ENCODE data around the gene PKNOX1. TPM values are rescaled to one million over a fixed set of nuclear protein-coding genes. Genes with fewer than 3 reads are reported as not detected.
A peak's percentile ranks its signal among the peaks of the same experiment; 100 is the strongest.
"Not testable (repeated sequence)": the region's sequence is repeated elsewhere in the genome, so short reads cannot be mapped to it uniquely, and the experiment has no call there.

Gene PKNOX1
- polyA plus RNA-seq, 3 donors, result 9.2 to 11.8 (median 9.9) TPM

DNA sequence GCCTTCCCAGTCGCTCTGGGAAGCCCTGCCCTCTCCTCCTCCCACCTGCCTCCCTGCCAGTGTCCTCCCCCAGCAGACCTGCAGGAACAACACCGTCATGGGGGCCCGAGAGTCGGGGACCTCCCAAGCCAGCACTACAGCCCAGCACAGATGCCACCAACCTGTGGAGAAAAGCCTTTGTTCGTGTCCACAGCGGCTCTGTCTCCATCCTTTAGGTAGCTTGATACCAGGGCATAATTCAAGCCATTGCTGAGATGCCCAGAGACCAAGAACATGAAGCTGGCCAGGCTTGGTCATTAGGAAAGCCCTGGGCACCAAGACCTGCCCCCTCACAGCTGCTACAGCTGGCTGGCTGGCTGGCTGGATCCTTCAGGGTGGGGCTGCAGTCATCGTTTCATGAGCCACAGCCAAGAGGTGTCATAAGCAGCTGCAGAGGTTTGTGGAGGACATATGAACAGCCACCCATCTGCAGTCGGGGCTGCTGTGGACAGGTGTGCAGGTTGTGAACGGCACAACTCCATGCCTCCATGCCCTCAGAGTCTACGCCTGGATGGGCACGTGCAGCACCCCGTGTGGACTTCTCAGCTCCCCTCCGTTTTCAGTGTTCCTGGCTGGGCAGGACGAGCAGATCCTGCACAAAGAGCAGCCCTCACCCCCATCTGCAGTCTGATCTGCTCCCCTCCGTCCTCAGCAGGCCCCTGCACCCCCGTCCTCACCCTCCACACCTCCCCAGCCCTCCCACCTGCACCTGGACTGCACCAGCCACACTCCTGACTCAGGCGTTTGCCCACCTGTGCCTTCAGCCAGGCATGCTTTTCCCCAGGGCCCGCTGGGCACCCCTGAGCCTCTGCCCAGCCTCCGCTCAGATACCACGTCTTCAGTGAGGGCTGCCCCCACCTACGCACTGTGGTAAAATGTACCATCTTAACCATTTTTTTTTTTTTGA is 71.8 kb downstream of the PKNOX1 start:
- H3K9ac ChIP-seq (ENCODE audit: insufficient read depth, low read length, poor library complexity, severe bottlenecking); H3K27me3 ChIP-seq (ENCODE audit: control insufficient read depth in 2 of 2, insufficient read depth in 2 of 2, low read length in 2 of 2); H3K27ac ChIP-seq (ENCODE audit: low read depth in 1 of 2, low read length in 2 of 2); H4K20me1 ChIP-seq (ENCODE audit: insufficient read depth, low read length); H3K9me3 ChIP-seq (replicated peaks in 1 of 2; ENCODE audit: control insufficient read depth in 1 of 2, insufficient read depth in 1 of 2, low read length in 2 of 2); H3K36me3 Mint-ChIP-seq; H3K36me3 ChIP-seq (replicated peaks in 1 of 2; ENCODE audit: control insufficient read depth in 1 of 2, insufficient read depth in 2 of 2, low read length in 2 of 2); DNase-seq; intact Hi-C loops (cut with micrococcal nuclease); H3K27me3 Mint-ChIP-seq (ENCODE audit: low read depth in 3 of 3); H3K4me3 ChIP-seq (replicated peaks in 1 of 3; ENCODE audit: low read depth in 2 of 3, low read length in 3 of 3); H3K4me2 ChIP-seq (replicated peaks; ENCODE audit: extremely low read depth, low read length, poor library complexity, severe bottlenecking); H2AFZ ChIP-seq (ENCODE audit: insufficient read depth, low read depth, low read length, poor library complexity, severe bottlenecking); H3K79me2 ChIP-seq (ENCODE audit: insufficient read depth, low read length); H3K4me1 Mint-ChIP-seq; H3K9me3 Mint-ChIP-seq; H3K4me1 ChIP-seq (ENCODE audit: control insufficient read depth in 1 of 2, insufficient read depth in 2 of 2, low read length in 2 of 2): not testable (repeated sequence)
- Mint-ChIP-seq H3K4me3 (peak overlapping the region in 1 of 2 donors; percentile 39), H3K27ac (peak overlapping the region in 2 of 7 donors; percentile 20 to 50)
- 79% methylated on average over 4 of the region's 21 CpGs for WGBS (ENCODE audit: insufficient coverage)

DNA sequence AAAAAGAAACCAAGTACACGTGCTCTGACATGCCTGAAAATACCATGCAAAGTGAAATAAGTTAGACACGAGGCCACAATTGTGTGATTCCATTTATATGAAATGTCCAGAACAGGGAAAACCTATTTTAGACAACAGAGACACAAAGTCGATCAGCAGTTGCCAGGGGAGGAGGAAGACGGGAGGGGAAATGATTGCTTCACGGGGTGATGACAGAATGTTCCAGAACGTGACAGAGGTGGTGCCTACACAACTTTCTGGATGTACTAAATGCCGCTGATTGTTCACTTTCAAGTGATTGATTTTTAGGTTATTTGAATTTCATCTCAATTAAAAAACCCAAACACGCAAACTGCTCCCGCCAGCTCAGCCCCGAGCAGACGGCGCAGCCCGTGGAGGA is 78.8 kb downstream of the PKNOX1 start:
- H4K20me1 ChIP-seq (ENCODE audit: insufficient read depth, low read length); H3K4me3 ChIP-seq (replicated peaks in 1 of 3; ENCODE audit: low read depth in 2 of 3, low read length in 3 of 3); H3K4me1 Mint-ChIP-seq; H3K4me3 Mint-ChIP-seq; DNase-seq; H3K9me3 Mint-ChIP-seq; H3K79me2 ChIP-seq (ENCODE audit: insufficient read depth, low read length); H3K27ac Mint-ChIP-seq; H3K4me1 ChIP-seq (ENCODE audit: control insufficient read depth in 1 of 2, insufficient read depth in 2 of 2, low read length in 2 of 2); H3K27me3 Mint-ChIP-seq (ENCODE audit: low read depth in 3 of 3); H3K27me3 ChIP-seq (ENCODE audit: control insufficient read depth in 2 of 2, insufficient read depth in 2 of 2, low read length in 2 of 2); H3K9ac ChIP-seq (ENCODE audit: insufficient read depth, low read length, poor library complexity, severe bottlenecking); H3K9me3 ChIP-seq (replicated peaks in 1 of 2; ENCODE audit: control insufficient read depth in 1 of 2, insufficient read depth in 1 of 2, low read length in 2 of 2); H2AFZ ChIP-seq (ENCODE audit: insufficient read depth, low read depth, low read length, poor library complexity, severe bottlenecking); H3K36me3 Mint-ChIP-seq; H3K27ac ChIP-seq (ENCODE audit: low read depth in 1 of 2, low read length in 2 of 2); H3K4me2 ChIP-seq (replicated peaks; ENCODE audit: extremely low read depth, low read length, poor library complexity, severe bottlenecking); H3K36me3 ChIP-seq (replicated peaks in 1 of 2; ENCODE audit: control insufficient read depth in 1 of 2, insufficient read depth in 2 of 2, low read length in 2 of 2); intact Hi-C loops (cut with micrococcal nuclease): not testable (repeated sequence)
- WGBS (ENCODE audit: insufficient coverage), result no CpG with 5 or more reads among the region's 13 CpGs

DNA sequence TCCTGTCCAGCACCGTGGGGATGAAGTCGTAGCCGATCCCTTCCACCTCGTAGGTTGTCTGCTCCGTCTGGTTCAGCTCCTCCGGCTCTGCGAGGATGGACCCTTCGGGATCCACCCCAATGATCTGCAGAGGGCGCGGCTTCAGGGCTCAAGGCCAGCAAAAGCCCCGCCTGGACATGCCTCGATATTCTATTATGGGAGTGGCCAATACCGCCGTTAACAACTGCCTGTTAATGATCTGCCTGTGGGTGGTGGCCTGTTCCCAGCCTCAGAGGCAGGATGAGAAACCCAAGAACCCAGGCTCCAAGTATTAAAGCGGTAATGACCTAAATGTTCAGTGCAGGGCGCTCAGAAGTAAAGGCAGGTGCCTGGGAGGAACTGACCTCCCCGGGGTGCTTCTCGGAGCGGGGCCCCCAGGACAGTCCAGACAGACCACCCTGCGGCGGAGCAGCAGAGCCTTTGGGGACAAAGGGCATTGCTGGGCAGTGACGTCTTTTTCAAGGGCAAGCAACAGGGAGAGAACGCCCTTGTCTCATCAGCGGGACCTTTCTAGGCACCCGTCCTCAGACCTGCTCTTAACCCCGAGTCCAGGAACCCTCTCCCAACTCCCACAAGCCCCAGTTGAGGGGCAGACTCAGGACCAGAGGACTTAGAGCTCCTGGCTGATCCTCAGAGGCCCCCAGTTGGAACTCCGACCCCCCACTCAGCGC is 88.7 kb downstream of the PKNOX1 start:
- H4K20me1 ChIP-seq (ENCODE audit: insufficient read depth, low read length); H3K36me3 ChIP-seq (replicated peaks in 1 of 2; ENCODE audit: control insufficient read depth in 1 of 2, insufficient read depth in 2 of 2, low read length in 2 of 2); H3K9me3 ChIP-seq (replicated peaks in 1 of 2; ENCODE audit: control insufficient read depth in 1 of 2, insufficient read depth in 1 of 2, low read length in 2 of 2); H3K79me2 ChIP-seq (ENCODE audit: insufficient read depth, low read length); H3K27me3 Mint-ChIP-seq (ENCODE audit: low read depth in 3 of 3); H3K4me1 ChIP-seq (ENCODE audit: control insufficient read depth in 1 of 2, insufficient read depth in 2 of 2, low read length in 2 of 2); H3K4me3 ChIP-seq (replicated peaks in 1 of 3; ENCODE audit: low read depth in 2 of 3, low read length in 3 of 3); DNase-seq; H3K27me3 ChIP-seq (ENCODE audit: control insufficient read depth in 2 of 2, insufficient read depth in 2 of 2, low read length in 2 of 2); intact Hi-C loops (cut with micrococcal nuclease); H3K4me1 Mint-ChIP-seq; H3K27ac ChIP-seq (ENCODE audit: low read depth in 1 of 2, low read length in 2 of 2); H2AFZ ChIP-seq (ENCODE audit: insufficient read depth, low read depth, low read length, poor library complexity, severe bottlenecking); H3K9ac ChIP-seq (ENCODE audit: insufficient read depth, low read length, poor library complexity, severe bottlenecking); H3K4me3 Mint-ChIP-seq; H3K36me3 Mint-ChIP-seq; H3K27ac Mint-ChIP-seq; H3K4me2 ChIP-seq (replicated peaks; ENCODE audit: extremely low read depth, low read length, poor library complexity, severe bottlenecking); H3K9me3 Mint-ChIP-seq: not testable (repeated sequence)
- no CpG with 5 or more reads among the region's 28 CpGs for WGBS (ENCODE audit: insufficient coverage)

DNA sequence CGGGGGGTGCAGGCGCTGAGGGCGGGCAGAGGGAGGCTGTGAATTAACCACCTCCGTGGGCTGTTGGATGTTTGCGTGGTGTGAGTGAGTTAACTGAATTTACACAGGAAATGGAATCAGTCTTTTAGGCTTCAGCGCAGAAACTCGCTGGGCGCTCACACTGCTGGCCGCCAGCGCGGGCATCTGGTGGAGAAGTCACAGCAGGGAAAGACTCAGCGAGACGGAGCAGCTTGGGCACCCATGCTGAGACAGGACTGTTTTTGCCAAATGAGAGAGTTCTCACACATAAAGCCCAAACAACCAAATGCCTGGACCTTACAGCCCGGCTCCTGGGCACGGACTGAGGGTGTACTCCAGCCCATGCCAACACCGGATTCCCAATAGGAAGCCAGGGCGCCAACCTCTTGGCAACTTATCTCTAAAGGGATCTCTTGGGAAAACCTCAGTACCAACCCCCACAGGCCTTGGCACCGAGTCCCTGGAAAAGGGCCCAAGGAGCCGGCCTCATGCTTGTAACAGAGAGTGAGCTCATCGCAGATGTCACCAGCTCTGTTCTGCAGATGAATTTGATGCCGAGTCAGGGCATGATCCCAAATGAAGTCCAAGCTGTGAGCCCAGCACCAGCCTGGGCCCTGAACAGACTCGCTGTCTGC is 90.0 kb downstream of the PKNOX1 start:
- H3K27me3 Mint-ChIP-seq (ENCODE audit: low read depth in 3 of 3); H3K4me3 ChIP-seq (replicated peaks in 1 of 3; ENCODE audit: low read depth in 2 of 3, low read length in 3 of 3); intact Hi-C loops (cut with micrococcal nuclease); H3K27ac ChIP-seq (ENCODE audit: low read depth in 1 of 2, low read length in 2 of 2); H3K4me3 Mint-ChIP-seq; H3K36me3 Mint-ChIP-seq; H3K9me3 Mint-ChIP-seq; H3K36me3 ChIP-seq (replicated peaks in 1 of 2; ENCODE audit: control insufficient read depth in 1 of 2, insufficient read depth in 2 of 2, low read length in 2 of 2); DNase-seq; H3K4me1 ChIP-seq (ENCODE audit: control insufficient read depth in 1 of 2, insufficient read depth in 2 of 2, low read length in 2 of 2); H4K20me1 ChIP-seq (ENCODE audit: insufficient read depth, low read length); H2AFZ ChIP-seq (ENCODE audit: insufficient read depth, low read depth, low read length, poor library complexity, severe bottlenecking); H3K79me2 ChIP-seq (ENCODE audit: insufficient read depth, low read length); H3K9ac ChIP-seq (ENCODE audit: insufficient read depth, low read length, poor library complexity, severe bottlenecking); H3K9me3 ChIP-seq (replicated peaks in 1 of 2; ENCODE audit: control insufficient read depth in 1 of 2, insufficient read depth in 1 of 2, low read length in 2 of 2); H3K27me3 ChIP-seq (ENCODE audit: control insufficient read depth in 2 of 2, insufficient read depth in 2 of 2, low read length in 2 of 2); H3K27ac Mint-ChIP-seq; H3K4me1 Mint-ChIP-seq; H3K4me2 ChIP-seq (replicated peaks; ENCODE audit: extremely low read depth, low read length, poor library complexity, severe bottlenecking): not testable (repeated sequence)
- WGBS (ENCODE audit: insufficient coverage), result no CpG with 5 or more reads among the region's 22 CpGs

Measured in CD14-positive monocyte (primary cell).